Keratinocyte (primary cell): ENCODE measurements around the gene LPXN. TPM values are rescaled to one million over a fixed set of nuclear protein-coding genes. Genes with fewer than 3 reads are reported as not detected.

Experiments used
- DNase-seq: peaks from one replicate; pipeline ENCODE4 v3.0.0-alpha.2; 2011; ENCODE audit warnings: low read depth, missing footprints, low spot score
- FAIRE-seq: peaks from 2 replicates; lab custom pipeline; 2011; peaks lifted over from hg19 to GRCh38; lab: Jason Lieb, UNC
- H2AFZ ChIP-seq: 2 replicates; pipeline ENCODE4 v1.6.0; 2012; ENCODE audit warnings: low read length, control low read depth, inconsistent platforms; ENCODE audit not compliant: control insufficient read depth
- H3K27ac ChIP-seq: 2 replicates; pipeline ENCODE4 v1.5.1; 2011; ENCODE audit warnings: low read length; ENCODE audit not compliant: control insufficient read depth, insufficient read depth
- H3K27me3 ChIP-seq: 3 replicates; pipeline ENCODE4 v1.6.0; 2011; ENCODE audit warnings: low read length; ENCODE audit not compliant: control insufficient read depth, insufficient read depth; ENCODE audit errors: extremely low read depth
- H3K36me3 ChIP-seq, 2 experiments: 2 replicates in 1 of 2; 3 replicates in 1 of 2; pipeline ENCODE4 v1.5.1; 2011; ENCODE audit warnings: low read length in 2 of 2, mild to moderate bottlenecking in 1 of 2; ENCODE audit not compliant: control insufficient read depth in 2 of 2, insufficient read depth in 2 of 2; ENCODE audit errors: extremely low read depth in 1 of 2
- H3K4me1 ChIP-seq: 3 replicates; pipeline ENCODE4 v1.5.1; 2011; ENCODE audit warnings: low read length; ENCODE audit not compliant: control insufficient read depth, insufficient read depth; ENCODE audit errors: extremely low read depth
- H3K4me2 ChIP-seq: 3 replicates; pipeline ENCODE4 v1.6.0; 2011; ENCODE audit warnings: low read depth, low read length; ENCODE audit not compliant: control insufficient read depth, insufficient read depth; ENCODE audit errors: extremely low read depth
- H3K4me3 ChIP-seq, 3 experiments: fragments of 200-600 bp in 1 of 3; sonication (generic) in 1 of 3; 2 replicates in 2 of 3; 3 replicates in 1 of 3; pipeline ENCODE4 v1.5.1; 2011 to 2016; ENCODE audit warnings: low read length in 3 of 3, mild to moderate bottlenecking in 3 of 3, control low read depth in 2 of 3, inconsistent platforms in 1 of 3, low read depth in 1 of 3, mixed read lengths in 1 of 3, mixed run types in 1 of 3, moderate library complexity in 1 of 3; ENCODE audit not compliant: control insufficient read depth in 2 of 3, insufficient read depth in 2 of 3; ENCODE audit errors: extremely low read depth in 1 of 3
- H3K79me2 ChIP-seq: 2 replicates; pipeline ENCODE4 v1.6.0; 2012; ENCODE audit warnings: low read length; ENCODE audit not compliant: control insufficient read depth, insufficient read depth
- H3K9ac ChIP-seq: 3 replicates; pipeline ENCODE4 v1.6.0; 2011; ENCODE audit warnings: low read length; ENCODE audit not compliant: control insufficient read depth, insufficient read depth; ENCODE audit errors: extremely low read depth
- H3K9me1 ChIP-seq: 3 replicates; pipeline ENCODE4 v1.6.0; 2011; ENCODE audit warnings: low read length; ENCODE audit not compliant: control insufficient read depth, insufficient read depth; ENCODE audit errors: extremely low read depth
- H3K9me3 ChIP-seq: 2 replicates; pipeline ENCODE4 v1.5.1; 2012; ENCODE audit warnings: low read depth, low read length; ENCODE audit not compliant: control insufficient read depth
- H4K20me1 ChIP-seq: 3 replicates; pipeline ENCODE4 v1.6.0; 2011; ENCODE audit warnings: low read length; ENCODE audit not compliant: control insufficient read depth, insufficient read depth; ENCODE audit errors: extremely low read depth
- CTCF ChIP-seq, 3 experiments: IDR thresholded peaks in 1 of 3; conservative IDR thresholded peaks in 1 of 3; optimal IDR thresholded peaks in 1 of 3; 2 replicates in 2 of 3; 3 replicates in 1 of 3; pipeline versions ENCODE3 to v1.5.1; 2011; ENCODE audit warnings: low read length in 3 of 3, mild to moderate bottlenecking in 3 of 3, moderate library complexity in 2 of 3, control low read depth in 1 of 3, inconsistent platforms in 1 of 3; ENCODE audit not compliant: insufficient read depth in 2 of 3; ENCODE audit errors: extremely low read depth in 1 of 3
- EZH2 ChIP-seq: IDR thresholded peaks from one replicate; pipeline ENCODE4 v1.6.1; 2012; ENCODE audit warnings: inconsistent platforms, mild to moderate bottlenecking, low read length, moderate library complexity
- dilution Hi-C: fragments of 300-500 bp; cut with MboI; formaldehyde crosslinking; loops from one replicate; pipeline ENCODE4 v1.7.0; 2020; ENCODE audit warnings: low sequenced_read_pairs; ENCODE audit not compliant: extremely low pct_ligation_motif_present
- polyA plus RNA-seq, 5 experiments: library from polyadenylated mRNA; depleted of rRNA in 3 of 5; stranded (reverse) in 3 of 5; stranded (forward) in 1 of 5; unstranded in 1 of 5; fragments of >200 nt; gene quantifications; 1 replicate in 1 of 5; 2 replicates in 3 of 5; 3 replicates in 1 of 5; pipeline versions ENCODE4 v1.2.1 to v1.2.3, GENCODE V29; 2011 to 2012; ENCODE audit warnings: missing spikeins in 2 of 5, low read depth in 1 of 5, low replicate concordance in 1 of 5

LPXN gene
- polyA plus RNA-seq, 1 donor (not counting 4 experiments of a cell fraction or from before 2014, with no cell fraction given), result 83.9 TPM

DNA sequence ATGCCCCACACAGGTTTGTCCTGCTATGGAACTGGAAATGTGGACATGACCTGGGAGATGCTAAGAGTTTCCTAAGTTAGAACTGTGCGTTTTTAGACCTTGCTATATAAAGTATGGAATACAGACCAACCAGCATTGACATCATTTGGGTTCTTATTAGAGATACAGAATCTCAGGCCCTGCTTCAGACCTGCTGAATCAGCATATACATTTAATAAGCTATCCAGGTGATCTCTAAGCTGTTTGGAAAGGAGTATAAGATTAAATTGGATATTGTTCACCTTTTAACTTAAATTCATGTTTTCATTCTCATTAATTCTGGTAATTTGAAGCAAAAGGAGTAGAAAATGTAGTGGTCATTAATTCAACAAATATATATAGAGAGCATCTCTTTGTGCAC is 39.9 kb upstream of the LPXN start:
- FAIRE-seq, result no peak
- Histone ChIP-seq H3K9me1 (no peaks in the 10 kb centered on the region), H2AFZ (no peak overlapping the region), H3K9me3 (no peaks in the 10 kb centered on the region), H3K4me2 (no peak overlapping the region), H3K27me3 (no peaks in the 10 kb centered on the region), H3K79me2 (peaks cover 6% of the 10 kb centered on the region), H3K9ac (no peak overlapping the region), H3K4me1 (peaks cover 12% of the 10 kb centered on the region), H3K27ac (no peak overlapping the region), H3K4me3 (no peak overlapping the region), H4K20me1 (no peaks in the 10 kb centered on the region), H3K36me3 (peaks cover 30 to 39% of the 10 kb centered on the region in 2 experiments)
- dilution Hi-C loops, result no loop called here
- no peak for DNase-seq
- TF ChIP-seq CTCF (optimal IDR thresholded peaks at IDR 0.05 in 1 of 3, IDR thresholded peaks at IDR 0.05 in 1 of 3, conservative IDR thresholded peaks at IDR 0.05 in 1 of 3; ENCODE audit: extremely low read depth in 1 of 3, insufficient read depth in 2 of 3, low read length in 3 of 3) (no peak), EZH2 (no peak)

GRCh38 chr11:58613228-58613627 is 37.6 kb upstream of the LPXN start:
- Histone ChIP-seq H3K27ac (no peak overlapping the region), H3K4me2 (no peak overlapping the region), H3K9me1 (no peaks in the 10 kb centered on the region), H3K36me3 (peaks cover 25 to 36% of the 10 kb centered on the region in 2 experiments), H3K9me3 (no peaks in the 10 kb centered on the region), H2AFZ (no peak overlapping the region), H3K79me2 (peaks cover 18% of the 10 kb centered on the region), H4K20me1 (no peaks in the 10 kb centered on the region), H3K27me3 (no peaks in the 10 kb centered on the region), H3K4me1 (peaks cover 12% of the 10 kb centered on the region), H3K4me3 (no peak overlapping the region), H3K9ac (no peak overlapping the region)
- dilution Hi-C loops, result no loop called here
- no peak for DNase-seq
- FAIRE-seq, result no peak
- TF ChIP-seq CTCF (optimal IDR thresholded peaks at IDR 0.05 in 1 of 3, IDR thresholded peaks at IDR 0.05 in 1 of 3, conservative IDR thresholded peaks at IDR 0.05 in 1 of 3; ENCODE audit: extremely low read depth in 1 of 3, insufficient read depth in 2 of 3, low read length in 3 of 3) (no peak), EZH2 (no peak)
